ENCODE measurements around the gene AVL9. TPM values are rescaled to one million over a fixed set of nuclear protein-coding genes. Genes with fewer than 3 reads are reported as not detected.
"Not testable (repeated sequence)": the region's sequence is repeated elsewhere in the genome, so short reads cannot be mapped to it uniquely, and the experiment has no call there.

Gene AVL9
- total RNA-seq, 3 donors from 2014 or later (not counting 1 experiment from before 2014, with no cell fraction given) = 36.0 to 50.0 (median 43.8) TPM

DNA sequence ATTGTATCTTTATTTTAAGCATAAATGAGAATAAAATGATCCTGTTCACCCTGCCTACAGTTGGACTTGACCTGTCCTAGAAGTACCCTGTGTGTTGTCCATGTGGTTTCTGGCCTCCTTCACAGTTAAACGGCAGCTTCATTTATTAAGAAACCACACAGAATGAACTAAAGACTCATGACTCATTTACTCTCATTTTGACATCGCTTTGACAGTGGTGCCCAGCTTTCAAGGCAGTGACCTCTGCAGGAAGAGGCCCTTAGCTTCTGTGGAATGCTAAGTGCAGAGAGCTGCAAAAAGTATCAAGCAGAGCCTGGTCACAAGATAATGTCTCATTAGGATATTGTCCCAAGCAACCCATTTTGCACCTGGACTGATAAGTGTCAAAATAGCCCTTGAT, 93.4 kb downstream of the AVL9 start:
- Histone ChIP-seq H3K27me3 (ENCODE audit: control insufficient read depth, insufficient read depth, low read length) (no peaks in the 10 kb centered on the region), H3K36me3 (ENCODE audit: control insufficient read depth, insufficient read depth, low read length) (peaks cover 27% of the 10 kb centered on the region), H3K4me3 (ENCODE audit: low read length) (no peak overlapping the region), H3K9me3 (ENCODE audit: control insufficient read depth, insufficient read depth, low read length) (no peaks in the 10 kb centered on the region), H3K4me1 (ENCODE audit: control insufficient read depth, insufficient read depth, low read length) (no peaks in the 10 kb centered on the region), H3K27ac (ENCODE audit: low read length) (no peak overlapping the region)
- H3K9me3 Mint-ChIP-seq = no peaks in the 10 kb centered on the region
- H3K36me3 Mint-ChIP-seq = peaks cover 8% of the 10 kb centered on the region
- peak overlapping the region; percentile 50 to 54 for H3K27ac Mint-ChIP-seq
- intact Hi-C loops (cut with micrococcal nuclease) = no loop called here
- no peak overlapping the region for H3K4me3 Mint-ChIP-seq
- TF ChIP-seq, protein P1, sequence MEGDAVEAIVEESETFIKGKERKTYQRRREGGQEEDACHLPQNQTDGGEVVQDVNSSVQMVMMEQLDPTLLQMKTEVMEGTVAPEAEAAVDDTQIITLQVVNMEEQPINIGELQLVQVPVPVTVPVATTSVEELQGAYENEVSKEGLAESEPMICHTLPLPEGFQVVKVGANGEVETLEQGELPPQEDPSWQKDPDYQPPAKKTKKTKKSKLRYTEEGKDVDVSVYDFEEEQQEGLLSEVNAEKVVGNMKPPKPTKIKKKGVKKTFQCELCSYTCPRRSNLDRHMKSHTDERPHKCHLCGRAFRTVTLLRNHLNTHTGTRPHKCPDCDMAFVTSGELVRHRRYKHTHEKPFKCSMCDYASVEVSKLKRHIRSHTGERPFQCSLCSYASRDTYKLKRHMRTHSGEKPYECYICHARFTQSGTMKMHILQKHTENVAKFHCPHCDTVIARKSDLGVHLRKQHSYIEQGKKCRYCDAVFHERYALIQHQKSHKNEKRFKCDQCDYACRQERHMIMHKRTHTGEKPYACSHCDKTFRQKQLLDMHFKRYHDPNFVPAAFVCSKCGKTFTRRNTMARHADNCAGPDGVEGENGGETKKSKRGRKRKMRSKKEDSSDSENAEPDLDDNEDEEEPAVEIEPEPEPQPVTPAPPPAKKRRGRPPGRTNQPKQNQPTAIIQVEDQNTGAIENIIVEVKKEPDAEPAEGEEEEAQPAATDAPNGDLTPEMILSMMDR (IDR thresholded peaks at IDR 0.05) = no peak
- no peaks in the 10 kb centered on the region for H3K4me1 Mint-ChIP-seq
- ATAC-seq = no peak
- no peak for DNase-seq
- H3K27me3 Mint-ChIP-seq (ENCODE audit: low read depth in 2 of 2) = peaks cover 0 to under 1% of the 10 kb centered on the region in 2 donors
- 40% methylated on average over 2 of the region's 2 CpGs for WGBS (ENCODE audit: insufficient coverage)

DNA sequence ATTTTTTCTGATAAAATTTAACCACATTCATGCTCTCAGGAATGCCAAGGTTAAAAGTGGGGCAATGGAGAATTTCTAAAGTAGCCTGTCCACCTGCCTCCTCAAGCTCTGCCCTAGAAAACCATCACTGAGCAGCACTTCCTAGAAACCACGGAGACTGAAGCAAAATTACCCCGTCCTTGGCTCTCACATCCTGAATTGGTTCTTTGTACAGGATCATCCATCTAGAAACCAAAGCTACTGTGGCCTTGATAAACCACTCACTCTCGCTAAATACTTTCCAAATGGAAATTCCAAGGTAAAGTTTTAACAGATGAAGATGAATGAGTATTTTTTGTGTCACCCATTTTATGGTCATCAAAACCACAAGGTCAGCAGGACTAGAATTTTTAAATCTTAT, 96.6 kb downstream of the AVL9 start:
- Histone ChIP-seq H3K36me3 (ENCODE audit: control insufficient read depth, insufficient read depth, low read length) (peaks cover 2% of the 10 kb centered on the region), H3K9me3 (ENCODE audit: control insufficient read depth, insufficient read depth, low read length) (no peaks in the 10 kb centered on the region), H3K27me3 (ENCODE audit: control insufficient read depth, insufficient read depth, low read length) (no peaks in the 10 kb centered on the region), H3K4me3 (ENCODE audit: low read length) (no peak overlapping the region), H3K4me1 (ENCODE audit: control insufficient read depth, insufficient read depth, low read length) (no peaks in the 10 kb centered on the region), H3K27ac (ENCODE audit: low read length) (no peak overlapping the region)
- H3K4me3 Mint-ChIP-seq = no peak overlapping the region
- no peaks in the 10 kb centered on the region for H3K9me3 Mint-ChIP-seq
- WGBS (ENCODE audit: insufficient coverage) = 80% methylated on average over 2 of the region's 3 CpGs
- H3K36me3 Mint-ChIP-seq = no peaks in the 10 kb centered on the region
- TF ChIP-seq, protein P1 (IDR thresholded peaks at IDR 0.05) = no peak
- ATAC-seq (no peak), DNase-seq (no peak)
- H3K27ac Mint-ChIP-seq = no peak overlapping the region
- H3K4me1 Mint-ChIP-seq = no peaks in the 10 kb centered on the region
- intact Hi-C loops (cut with micrococcal nuclease) = no loop called here
- peaks cover 0 to 6% of the 10 kb centered on the region in 2 donors for H3K27me3 Mint-ChIP-seq (ENCODE audit: low read depth in 2 of 2)

DNA sequence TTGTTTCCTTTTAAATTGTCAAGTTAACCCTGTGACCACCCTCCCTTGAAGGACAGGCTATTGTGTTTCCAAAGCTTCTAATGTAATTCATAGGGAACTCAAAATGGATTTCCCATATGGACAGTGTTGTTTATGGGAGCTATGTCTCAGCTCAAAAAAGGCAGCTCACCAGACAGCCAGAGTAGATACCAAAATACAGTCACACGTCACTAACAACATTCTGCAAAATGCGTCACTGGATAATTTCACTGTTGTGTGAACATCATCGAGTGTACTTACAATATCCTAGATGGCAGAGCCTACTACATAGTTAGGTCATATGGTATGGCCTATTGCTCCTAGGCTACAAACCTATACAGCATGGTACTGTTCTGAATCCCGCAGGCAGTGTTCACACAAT, 97.4 kb downstream of the AVL9 start:
- Mint-ChIP-seq H3K36me3 (no peaks in the 10 kb centered on the region), H3K9me3 (no peaks in the 10 kb centered on the region), H3K4me3 (no peak overlapping the region), H3K27ac (no peak overlapping the region), H3K27me3 (ENCODE audit: low read depth in 2 of 2) (peaks cover 3 to 6% of the 10 kb centered on the region in 2 donors), H3K4me1 (no peaks in the 10 kb centered on the region)
- H3K4me1 ChIP-seq (ENCODE audit: control insufficient read depth, insufficient read depth, low read length) = no peaks in the 10 kb centered on the region
- ATAC-seq (no peak), DNase-seq (no peak)
- WGBS (ENCODE audit: insufficient coverage) = 99% methylated on average over 4 of the region's 4 CpGs
- intact Hi-C loops (cut with micrococcal nuclease) = no loop called here
- H3K27me3 ChIP-seq (ENCODE audit: control insufficient read depth, insufficient read depth, low read length) = no peaks in the 10 kb centered on the region
- H3K4me3 ChIP-seq (ENCODE audit: low read length) = no peak overlapping the region
- TF ChIP-seq, protein P1 (IDR thresholded peaks at IDR 0.05) = no peak
- no peaks in the 10 kb centered on the region for H3K36me3 ChIP-seq (ENCODE audit: control insufficient read depth, insufficient read depth, low read length)
- H3K9me3 ChIP-seq (ENCODE audit: control insufficient read depth, insufficient read depth, low read length) = no peaks in the 10 kb centered on the region
- H3K27ac ChIP-seq (ENCODE audit: low read length) = no peak overlapping the region

DNA sequence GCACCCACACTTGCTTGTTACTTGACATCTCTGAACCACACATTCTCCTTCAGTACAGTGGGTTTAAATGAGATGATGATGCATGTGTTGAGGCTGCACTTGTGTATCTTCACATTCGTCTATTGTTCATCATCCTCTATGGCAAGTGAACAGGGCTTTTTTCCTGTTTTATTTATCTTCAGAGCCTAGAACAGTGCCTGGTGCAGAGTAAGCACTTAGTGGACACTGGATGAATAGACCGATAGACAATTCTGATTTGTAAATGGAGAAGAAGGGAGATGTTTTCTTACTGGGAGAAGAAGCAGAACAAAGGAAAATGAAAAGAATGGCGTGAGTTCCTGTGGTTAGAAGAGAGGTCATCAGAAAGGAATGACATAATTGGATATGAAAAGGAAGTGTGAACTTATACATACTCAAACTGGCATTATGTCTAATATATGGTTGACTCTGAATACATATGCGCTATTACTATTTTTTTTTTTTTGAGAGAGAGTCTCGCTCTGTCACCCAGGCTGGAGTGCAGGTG, 99.7 kb downstream of the AVL9 start:
- no peaks in the 10 kb centered on the region for H3K4me1 Mint-ChIP-seq
- WGBS (ENCODE audit: insufficient coverage) = 85% methylated on average over 5 of the region's 5 CpGs
- no peak overlapping the region for H3K27ac ChIP-seq (ENCODE audit: low read length)
- no peaks in the 10 kb centered on the region for H3K9me3 ChIP-seq (ENCODE audit: control insufficient read depth, insufficient read depth, low read length)
- no peaks in the 10 kb centered on the region for H3K36me3 Mint-ChIP-seq
- TF ChIP-seq, protein P1 (IDR thresholded peaks at IDR 0.05) = no peak
- no peaks in the 10 kb centered on the region for H3K36me3 ChIP-seq (ENCODE audit: control insufficient read depth, insufficient read depth, low read length)
- DNase-seq (no peak), ATAC-seq (no peak)
- H3K27ac Mint-ChIP-seq = no peak overlapping the region
- H3K27me3 ChIP-seq (ENCODE audit: control insufficient read depth, insufficient read depth, low read length) = no peaks in the 10 kb centered on the region
- H3K4me3 ChIP-seq (ENCODE audit: low read length) = no peak overlapping the region
- H3K27me3 Mint-ChIP-seq (ENCODE audit: low read depth in 2 of 2) = peaks cover 11 to 14% of the 10 kb centered on the region in 2 donors
- H3K4me3 Mint-ChIP-seq = no peak overlapping the region
- H3K4me1 ChIP-seq (ENCODE audit: control insufficient read depth, insufficient read depth, low read length) = no peaks in the 10 kb centered on the region
- peaks cover 0 to 4% of the 10 kb centered on the region in 2 donors for H3K9me3 Mint-ChIP-seq
- intact Hi-C loops (cut with micrococcal nuclease) = no loop called here

DNA sequence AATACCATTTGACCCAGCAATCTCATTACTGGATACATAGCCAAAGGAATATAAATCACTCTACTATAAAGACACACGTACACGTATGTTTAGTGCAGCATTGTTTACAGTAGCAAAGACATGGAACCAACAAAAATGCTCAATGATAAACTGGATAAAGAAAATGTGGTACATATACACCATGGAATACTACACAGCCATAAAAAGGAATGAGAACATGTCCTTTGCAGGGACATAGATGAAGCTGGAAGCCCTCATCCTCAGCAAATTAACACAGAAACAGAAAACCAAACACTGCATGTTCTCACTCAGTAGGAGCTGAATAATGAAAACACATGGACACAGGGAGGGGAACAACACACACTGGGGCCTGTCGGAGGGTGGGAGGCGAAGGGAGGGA, 105.9 kb downstream of the AVL9 start:
- H3K27ac Mint-ChIP-seq; H3K9me3 Mint-ChIP-seq; H3K36me3 Mint-ChIP-seq; H3K4me3 ChIP-seq (ENCODE audit: low read length); H3K4me1 Mint-ChIP-seq; H3K27me3 ChIP-seq (ENCODE audit: control insufficient read depth, insufficient read depth, low read length); H3K27ac ChIP-seq (ENCODE audit: low read length); H3K9me3 ChIP-seq (ENCODE audit: control insufficient read depth, insufficient read depth, low read length); H3K36me3 ChIP-seq (ENCODE audit: control insufficient read depth, insufficient read depth, low read length); DNase-seq; H3K4me1 ChIP-seq (ENCODE audit: control insufficient read depth, insufficient read depth, low read length); intact Hi-C loops (cut with micrococcal nuclease); ATAC-seq; H3K4me3 Mint-ChIP-seq: not testable (repeated sequence)
- H3K27me3 Mint-ChIP-seq (ENCODE audit: low read depth in 2 of 2) = peaks cover 8 to 11% of the 10 kb centered on the region in 2 donors
- 98% methylated on average over 2 of the region's 4 CpGs for WGBS (ENCODE audit: insufficient coverage)

Data from natural killer cell (primary cell).